ENCODE measurements around the gene PTPRCAP. TPM values are rescaled to one million over a fixed set of nuclear protein-coding genes. Genes with fewer than 3 reads are reported as not detected.

Gene PTPRCAP
- total and polyA plus RNA-seq, 4 donors: 8.8 to 19.0 (median 12.3) TPM

DNA sequence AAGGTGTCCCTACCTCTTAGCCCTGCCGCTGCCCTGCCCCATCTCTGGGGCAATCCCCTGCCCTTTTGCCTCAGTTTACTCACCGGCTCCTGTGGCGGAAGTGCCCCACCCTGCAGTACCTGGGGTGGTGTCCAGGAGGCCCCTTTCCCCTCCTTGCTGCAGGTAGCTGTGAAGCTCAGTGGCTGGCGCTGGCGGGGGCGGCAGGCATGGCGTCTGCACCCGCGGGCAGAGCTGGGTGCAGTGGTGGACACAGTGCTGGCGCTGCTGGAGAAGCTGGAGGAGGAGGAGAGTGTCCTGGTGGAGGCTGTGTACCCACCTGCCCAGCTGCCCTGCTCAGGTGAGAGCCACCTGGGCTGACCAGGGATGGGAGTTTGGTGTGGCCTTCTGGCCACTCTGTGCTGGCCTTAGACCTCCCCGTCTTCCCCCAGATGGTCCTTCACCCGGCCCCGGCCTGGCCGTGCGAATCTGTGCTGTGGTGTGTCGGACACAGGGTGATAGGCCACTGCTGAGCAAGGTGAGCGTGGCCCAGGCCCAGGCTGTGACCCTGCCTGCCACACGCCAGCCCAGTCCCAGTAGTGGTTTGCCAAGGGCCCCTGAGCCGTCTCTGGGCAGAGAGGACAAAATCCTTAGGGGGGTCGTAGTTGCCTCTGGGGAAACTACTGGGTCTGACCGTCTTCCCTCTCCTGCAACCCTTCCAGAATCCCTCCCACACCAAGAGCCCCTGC is 18.0 kb downstream of the PTPRCAP start:
- ATAC-seq (ENCODE audit: insufficient read depth, low FRiP score) (no peak), DNase-seq (no peak)
- Histone ChIP-seq H3K36me3 (ENCODE audit: control insufficient read depth in 4 of 4, insufficient read depth in 4 of 4, low read length in 4 of 4) (no peaks in the 10 kb centered on the region), H3K27ac (ENCODE audit: low read depth in 1 of 2, low read length in 1 of 2) (no peak overlapping the region), H3K9me3 (ENCODE audit: control insufficient read depth in 4 of 4, insufficient read depth in 3 of 4, low read length in 3 of 4) (peaks cover 0 to 2% (median 0%) of the 10 kb centered on the region in 4 donors), H3K27me3 (ENCODE audit: control insufficient read depth in 3 of 3, insufficient read depth in 3 of 3, low read length in 2 of 3) (peaks cover 0 to 2% (median 0%) of the 10 kb centered on the region in 3 donors), H3K4me3 (no peak overlapping the region), H3K9ac (ENCODE audit: insufficient read depth in 1 of 2, low read length in 2 of 2) (no peak overlapping the region), H3K4me1 (ENCODE audit: control insufficient read depth in 5 of 5, insufficient read depth in 5 of 5, low read length in 5 of 5) (peaks cover 0 to 41% (median 18%) of the 10 kb centered on the region in 5 donors)
- TF ChIP-seq, protein P1, sequence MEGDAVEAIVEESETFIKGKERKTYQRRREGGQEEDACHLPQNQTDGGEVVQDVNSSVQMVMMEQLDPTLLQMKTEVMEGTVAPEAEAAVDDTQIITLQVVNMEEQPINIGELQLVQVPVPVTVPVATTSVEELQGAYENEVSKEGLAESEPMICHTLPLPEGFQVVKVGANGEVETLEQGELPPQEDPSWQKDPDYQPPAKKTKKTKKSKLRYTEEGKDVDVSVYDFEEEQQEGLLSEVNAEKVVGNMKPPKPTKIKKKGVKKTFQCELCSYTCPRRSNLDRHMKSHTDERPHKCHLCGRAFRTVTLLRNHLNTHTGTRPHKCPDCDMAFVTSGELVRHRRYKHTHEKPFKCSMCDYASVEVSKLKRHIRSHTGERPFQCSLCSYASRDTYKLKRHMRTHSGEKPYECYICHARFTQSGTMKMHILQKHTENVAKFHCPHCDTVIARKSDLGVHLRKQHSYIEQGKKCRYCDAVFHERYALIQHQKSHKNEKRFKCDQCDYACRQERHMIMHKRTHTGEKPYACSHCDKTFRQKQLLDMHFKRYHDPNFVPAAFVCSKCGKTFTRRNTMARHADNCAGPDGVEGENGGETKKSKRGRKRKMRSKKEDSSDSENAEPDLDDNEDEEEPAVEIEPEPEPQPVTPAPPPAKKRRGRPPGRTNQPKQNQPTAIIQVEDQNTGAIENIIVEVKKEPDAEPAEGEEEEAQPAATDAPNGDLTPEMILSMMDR (IDR thresholded peaks at IDR 0.05; ENCODE audit: control extremely low read depth, extremely low read depth): no peak
- 91 to 92% methylated on average over 20 to 21 of the region's 21 CpGs for WGBS, 2 donors

DNA sequence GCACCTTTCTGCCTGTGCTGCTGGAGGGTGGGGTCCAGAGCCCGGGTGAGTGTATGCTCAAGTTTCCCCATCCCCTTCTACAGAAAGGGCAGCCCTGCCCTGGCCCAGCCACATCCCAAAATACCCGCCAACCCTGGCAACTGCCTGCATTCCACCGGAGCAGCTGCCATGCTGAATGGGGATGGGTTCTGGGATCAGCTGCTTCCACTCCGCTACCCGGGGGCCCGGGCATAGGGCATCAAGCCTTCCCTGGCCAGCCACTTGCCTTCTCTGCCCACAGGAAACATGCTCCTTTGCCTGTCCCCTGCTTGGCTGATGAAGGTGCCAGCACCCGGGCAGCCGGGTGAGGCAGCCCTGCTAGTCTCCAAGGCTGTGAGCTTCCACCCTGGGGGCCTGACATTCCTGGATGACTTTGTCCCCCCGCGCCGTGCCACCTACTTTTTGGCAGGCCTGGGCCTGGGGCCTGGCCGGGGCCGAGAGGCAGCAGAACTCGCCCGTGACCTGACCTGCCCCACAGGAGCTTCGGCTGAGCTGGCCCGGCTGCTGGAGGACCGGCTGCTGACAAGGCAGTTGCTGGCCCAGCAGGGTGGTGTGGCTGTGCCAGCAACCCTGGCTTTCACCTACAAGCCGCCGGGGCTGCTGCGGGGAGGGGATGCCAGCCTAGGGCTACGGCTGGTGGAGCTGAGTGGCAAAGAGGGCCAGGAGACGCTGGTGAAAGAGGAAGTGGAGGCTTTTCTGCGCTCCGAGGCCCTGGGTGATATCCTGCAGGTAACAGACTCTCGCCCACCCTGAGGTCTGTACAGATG is 18.8 kb downstream of the PTPRCAP start:
- H3K36me3 ChIP-seq (ENCODE audit: control insufficient read depth in 4 of 4, insufficient read depth in 4 of 4, low read length in 4 of 4): no peaks in the 10 kb centered on the region
- H3K4me3 ChIP-seq: no peak overlapping the region
- H3K9ac ChIP-seq (ENCODE audit: insufficient read depth in 1 of 2, low read length in 2 of 2): no peak overlapping the region
- ATAC-seq (ENCODE audit: insufficient read depth, low FRiP score) (no peak), DNase-seq (no peak)
- peaks cover 0 to 41% (median 18%) of the 10 kb centered on the region in 5 donors for H3K4me1 ChIP-seq (ENCODE audit: control insufficient read depth in 5 of 5, insufficient read depth in 5 of 5, low read length in 5 of 5)
- WGBS, 2 donors: 45 to 59% methylated on average over 26 of the region's 26 CpGs
- peaks cover 0 to 2% (median 0%) of the 10 kb centered on the region in 4 donors for H3K9me3 ChIP-seq (ENCODE audit: control insufficient read depth in 4 of 4, insufficient read depth in 3 of 4, low read length in 3 of 4)
- peak overlapping the region in 1 of 2 donors; percentile 67 for H3K27ac ChIP-seq (ENCODE audit: low read depth in 1 of 2, low read length in 1 of 2)
- peaks cover 0 to 2% (median 0%) of the 10 kb centered on the region in 3 donors for H3K27me3 ChIP-seq (ENCODE audit: control insufficient read depth in 3 of 3, insufficient read depth in 3 of 3, low read length in 2 of 3)
- TF ChIP-seq, protein P1 (IDR thresholded peaks at IDR 0.05; ENCODE audit: control extremely low read depth, extremely low read depth): no peak

- 82 to 91% methylated on average over 10 to 12 of the region's 12 CpGs for WGBS, 2 donors
- Histone ChIP-seq H3K4me3 (no peak overlapping the region), H3K4me1 (ENCODE audit: control insufficient read depth in 5 of 5, insufficient read depth in 5 of 5, low read length in 5 of 5) (peaks cover 0 to 41% (median 18%) of the 10 kb centered on the region in 5 donors), H3K36me3 (ENCODE audit: control insufficient read depth in 4 of 4, insufficient read depth in 4 of 4, low read length in 4 of 4) (no peaks in the 10 kb centered on the region), H3K27me3 (ENCODE audit: control insufficient read depth in 3 of 3, insufficient read depth in 3 of 3, low read length in 2 of 3) (peaks cover 0 to 3% (median 2%) of the 10 kb centered on the region in 3 donors), H3K27ac (ENCODE audit: low read depth in 1 of 2, low read length in 1 of 2) (peak overlapping the region; percentile 26 to 36), H3K9ac (ENCODE audit: insufficient read depth in 1 of 2, low read length in 2 of 2) (no peak overlapping the region), H3K9me3 (ENCODE audit: control insufficient read depth in 4 of 4, insufficient read depth in 3 of 4, low read length in 3 of 4) (peaks cover 0 to 2% (median 0%) of the 10 kb centered on the region in 4 donors)
- no peak for DNase-seq
- TF ChIP-seq, protein P1 (IDR thresholded peaks at IDR 0.05; ENCODE audit: control extremely low read depth, extremely low read depth): no peak
- ATAC-seq (ENCODE audit: insufficient read depth, low FRiP score): no peak
These were observed 20.1 kb downstream of the PTPRCAP start for GRCh38 chr11:67417425-67417824.
